PFSK-1 (cell line): ENCODE data around the gene EML4.

Source experiments
- FOXP2 ChIP-seq: optimal IDR thresholded peaks from 2 replicates; pipeline ENCODE3; 2011; ENCODE audit warnings: borderline replicate concordance, control low read depth, inconsistent platforms; ENCODE audit not compliant: insufficient read depth; ENCODE audit errors: extremely low read length, extremely low read depth
- POLR2AphosphoS5 ChIP-seq: IDR thresholded peaks from 2 replicates; pipeline ENCODE4 v1.6.1; 2012; ENCODE audit warnings: low read depth, mild to moderate bottlenecking, control low read depth, low read length, moderate library complexity
- REST ChIP-seq, 2 experiments: IDR thresholded peaks; 2 replicates each; pipeline versions ENCODE4 v1.6.1 to v1.8.0; 2011 to 2012; ENCODE audit warnings: low read depth in 2 of 2, low read length in 2 of 2, control low read depth in 1 of 2, inconsistent platforms in 1 of 2, mild to moderate bottlenecking in 1 of 2, moderate library complexity in 1 of 2; ENCODE audit not compliant: insufficient read depth in 1 of 2
- SIN3A ChIP-seq: IDR thresholded peaks from 2 replicates; pipeline ENCODE4 v1.6.1; 2012; ENCODE audit warnings: mild to moderate bottlenecking, low read length, moderate library complexity, borderline replicate concordance; ENCODE audit not compliant: insufficient read depth
- TAF1 ChIP-seq: IDR thresholded peaks from 2 replicates; pipeline ENCODE4 v1.6.1; 2012; ENCODE audit warnings: low read length, control low read depth, borderline replicate concordance; ENCODE audit not compliant: insufficient read depth

Gene EML4

GRCh38 chr2:42170619-42171395, 1.7 kb downstream of the EML4 start:
- TF ChIP-seq REST (IDR thresholded peaks at IDR 0.05; ENCODE audit: insufficient read depth in 1 of 2, low read depth in 2 of 2, low read length in 2 of 2) (no peak), POLR2AphosphoS5 (no peak), SIN3A (no peak), TAF1 (no peak), FOXP2 (no peak)

GRCh38 chr2:42171396-42171980, 2.3 kb downstream of the EML4 start:
- TF ChIP-seq FOXP2 (no peak), POLR2AphosphoS5 (no peak), SIN3A (no peak), TAF1 (no peak), REST (IDR thresholded peaks at IDR 0.05; ENCODE audit: insufficient read depth in 1 of 2, low read depth in 2 of 2, low read length in 2 of 2) (no peak)

GRCh38 chr2:42172020-42172419, 2.9 kb downstream of the EML4 start:
- TF ChIP-seq TAF1 (no peak), SIN3A (no peak)

GRCh38 chr2:42172566-42172965, 3.4 kb downstream of the EML4 start:
- TF ChIP-seq FOXP2 (no peak), TAF1 (no peak), REST (IDR thresholded peaks at IDR 0.05; ENCODE audit: insufficient read depth in 1 of 2, low read depth in 2 of 2, low read length in 2 of 2) (no peak), POLR2AphosphoS5 (no peak), SIN3A (no peak)

GRCh38 chr2:42176992-42177738, 8.0 kb downstream of the EML4 start:
- TF ChIP-seq FOXP2: no peak
- no peak for TF ChIP-seq SIN3A
- no peak for TF ChIP-seq REST (IDR thresholded peaks at IDR 0.05; ENCODE audit: insufficient read depth in 1 of 2, low read depth in 2 of 2, low read length in 2 of 2)
- no peak for TF ChIP-seq POLR2AphosphoS5
- TF ChIP-seq TAF1: no peak
